ENCODE results near the gene DMRTB1.

GRCh38 chr1:53504901-53505300 is 45.7 kb downstream of the DMRTB1 start:
- no peak for TF ChIP-seq CTCF (IDR thresholded peaks at IDR 0.05)
- TF ChIP-seq EZH2 (IDR thresholded peaks at IDR 0.05; ENCODE audit: borderline replicate concordance, insufficient read depth, low read depth, low read length, poor library complexity, severe bottlenecking) = no peak
